ENCODE measurements around the gene CNTNAP5.

Gene CNTNAP5

GRCh38 chr2:124880995-124881394, 855.9 kb downstream of the CNTNAP5 start:
- no peak for DNase-seq (ENCODE audit: low read depth in 1 of 2, low spot score in 1 of 2)

GRCh38 chr2:124882423-124882822, 857.3 kb downstream of the CNTNAP5 start:
- DNase-seq (ENCODE audit: low read depth in 1 of 2, low spot score in 1 of 2), result no peak

- no peak for DNase-seq (ENCODE audit: low read depth in 1 of 2, low spot score in 1 of 2)
These were observed 858.5 kb downstream of the CNTNAP5 start for GRCh38 chr2:124883595-124883994.

GRCh38 chr2:124884315-124884714, 859.2 kb downstream of the CNTNAP5 start:
- DNase-seq (ENCODE audit: low read depth in 1 of 2, low spot score in 1 of 2), result no peak

GRCh38 chr2:124886216-124886615, 861.1 kb downstream of the CNTNAP5 start:
- DNase-seq (ENCODE audit: low read depth in 1 of 2, low spot score in 1 of 2), result no peak

- no peak for DNase-seq (ENCODE audit: low read depth in 1 of 2, low spot score in 1 of 2)
These were observed 862.4 kb downstream of the CNTNAP5 start for GRCh38 chr2:124887466-124887865.

GRCh38 chr2:124888431-124888830, 863.3 kb downstream of the CNTNAP5 start:
- no peak for DNase-seq (ENCODE audit: low read depth in 1 of 2, low spot score in 1 of 2)

GRCh38 chr2:124894199-124894598, 869.1 kb downstream of the CNTNAP5 start:
- DNase-seq (ENCODE audit: low read depth in 1 of 2, low spot score in 1 of 2), result no peak

- no peak for DNase-seq (ENCODE audit: low read depth in 1 of 2, low spot score in 1 of 2)
These were observed 873.7 kb downstream of the CNTNAP5 start for GRCh38 chr2:124898827-124899226.

- no peak for DNase-seq (ENCODE audit: low read depth in 1 of 2, low spot score in 1 of 2)
These were observed 883.3 kb downstream of the CNTNAP5 start for GRCh38 chr2:124908411-124908810.

- DNase-seq (ENCODE audit: low read depth in 1 of 2, low spot score in 1 of 2), result no peak
These were observed 886.5 kb downstream of the CNTNAP5 start for GRCh38 chr2:124911560-124911959.

- no peak for DNase-seq (ENCODE audit: low read depth in 1 of 2, low spot score in 1 of 2)
These were observed 888.8 kb downstream of the CNTNAP5 start for GRCh38 chr2:124913868-124914267.

GRCh38 chr2:124915567-124915966, 890.5 kb downstream of the CNTNAP5 start:
- no peak for DNase-seq (ENCODE audit: low read depth in 1 of 2, low spot score in 1 of 2)

- no peak for DNase-seq (ENCODE audit: low read depth in 1 of 2, low spot score in 1 of 2)
These were observed 894.2 kb downstream of the CNTNAP5 start for GRCh38 chr2:124919296-124919695.

GRCh38 chr2:124920448-124920847, 895.4 kb downstream of the CNTNAP5 start:
- no peak for DNase-seq (ENCODE audit: low read depth in 1 of 2, low spot score in 1 of 2)

GRCh38 chr2:124921191-124921590, 896.1 kb downstream of the CNTNAP5 start:
- DNase-seq (ENCODE audit: low read depth in 1 of 2, low spot score in 1 of 2), result no peak

- DNase-seq (ENCODE audit: low read depth in 1 of 2, low spot score in 1 of 2), result no peak
These were observed 898.0 kb downstream of the CNTNAP5 start for GRCh38 chr2:124923097-124923496.

GRCh38 chr2:124933883-124934282, 908.8 kb downstream of the CNTNAP5 start:
- no peak for DNase-seq (ENCODE audit: low read depth in 1 of 2, low spot score in 1 of 2)

GRCh38 chr2:124953921-124954320, 928.8 kb downstream of the CNTNAP5 start:
- DNase-seq (ENCODE audit: low read depth in 1 of 2, low spot score in 1 of 2), result no peak

- DNase-seq (ENCODE audit: low read depth in 1 of 2, low spot score in 1 of 2), result no peak
These were observed 934.5 kb downstream of the CNTNAP5 start for GRCh38 chr2:124959581-124959980.

GRCh38 chr2:124961132-124961531, 936.0 kb downstream of the CNTNAP5 start:
- no peak for DNase-seq (ENCODE audit: low read depth in 1 of 2, low spot score in 1 of 2)

Measured in activated CD4-positive, alpha-beta T cell treated with anti-CD3 and anti-CD28 coated beads, Interleukin-2, amount 50 U/mL, for 24 hours (primary cell).